Measurements from ENCODE around the gene BMP2. TPM values are rescaled to one million over a fixed set of nuclear protein-coding genes. Genes with fewer than 3 reads are reported as not detected.

The BMP2 gene
- 0.32 TPM for polyA plus RNA-seq (2013, experiment 1 of 2; ENCODE audit: insufficient read length)
- polyA plus RNA-seq (2013, experiment 2 of 2; ENCODE audit: insufficient read length), result 0.31 TPM

DNA sequence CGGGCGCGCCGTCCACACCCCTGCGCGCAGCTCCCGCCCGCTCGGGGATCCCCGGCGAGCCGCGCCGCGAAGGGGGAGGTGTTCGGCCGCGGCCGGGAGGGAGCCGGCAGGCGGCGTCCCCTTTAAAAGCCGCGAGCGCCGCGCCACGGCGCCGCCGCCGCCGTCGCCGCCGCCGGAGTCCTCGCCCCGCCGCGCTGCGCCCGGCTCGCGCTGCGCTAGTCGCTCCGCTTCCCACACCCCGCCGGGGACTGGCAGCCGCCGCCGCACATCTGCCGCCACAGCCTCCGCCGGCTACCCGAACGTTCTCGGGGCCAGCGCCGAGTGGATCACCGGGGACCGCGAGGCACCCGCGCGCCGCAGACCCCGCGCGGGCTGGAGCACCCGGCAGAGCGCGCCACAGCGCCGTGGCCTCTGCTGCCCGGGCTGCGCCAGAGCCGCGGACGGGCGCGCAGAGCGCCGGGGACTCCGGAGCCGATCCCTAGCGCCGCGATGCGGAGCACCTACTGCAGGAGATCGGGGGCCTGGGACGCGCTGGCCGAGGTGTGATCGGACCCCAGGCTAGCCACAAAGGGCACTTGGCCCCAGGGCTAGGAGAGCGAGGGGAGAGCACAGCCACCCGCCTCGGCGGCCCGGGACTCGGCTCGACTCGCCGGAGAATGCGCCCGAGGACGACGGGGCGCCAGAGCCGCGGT is at the start of gene BMP2:
Gene BMP2, plus strand, starts transcription at position 151 of the 692 bp plus-strand sequence. CDS start 2,441 bp downstream, outside the sequence.
- peak; percentile 61 for DNase-seq

DNA sequence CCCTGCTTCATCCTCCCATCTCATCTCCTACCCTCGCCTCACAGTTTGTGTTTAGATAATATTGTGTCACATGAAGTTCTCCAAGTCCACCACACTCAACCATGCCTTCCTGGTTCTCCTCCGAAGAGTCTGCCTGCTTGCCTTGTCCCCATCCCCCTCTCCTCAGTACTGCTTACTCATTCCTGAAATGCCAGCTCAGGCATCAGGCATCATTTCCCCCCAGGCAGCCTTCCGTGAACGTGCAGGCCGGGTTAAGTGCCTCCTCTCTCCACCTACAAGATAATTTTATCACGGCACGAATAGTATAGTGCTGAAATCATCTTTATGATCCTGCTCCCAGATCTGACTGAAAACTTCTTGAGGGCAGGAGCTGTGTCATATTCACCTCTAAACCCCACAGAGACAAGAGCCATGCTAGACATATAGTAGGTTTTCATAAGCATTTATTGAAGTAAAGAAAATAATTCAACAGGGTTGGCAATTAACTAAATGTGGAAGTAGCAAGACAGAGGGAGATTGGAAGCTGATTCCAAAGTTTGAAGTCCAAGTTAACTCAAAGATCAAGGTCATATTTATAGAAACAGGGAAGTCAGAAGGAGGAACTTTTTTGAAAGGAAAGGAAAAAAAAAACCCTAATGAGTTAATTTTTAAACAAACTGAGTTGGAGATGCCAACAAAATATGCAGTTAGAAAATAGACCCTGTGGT is 48.7 kb upstream of the BMP2 start:
- peak; percentile 41 for DNase-seq

DNA sequence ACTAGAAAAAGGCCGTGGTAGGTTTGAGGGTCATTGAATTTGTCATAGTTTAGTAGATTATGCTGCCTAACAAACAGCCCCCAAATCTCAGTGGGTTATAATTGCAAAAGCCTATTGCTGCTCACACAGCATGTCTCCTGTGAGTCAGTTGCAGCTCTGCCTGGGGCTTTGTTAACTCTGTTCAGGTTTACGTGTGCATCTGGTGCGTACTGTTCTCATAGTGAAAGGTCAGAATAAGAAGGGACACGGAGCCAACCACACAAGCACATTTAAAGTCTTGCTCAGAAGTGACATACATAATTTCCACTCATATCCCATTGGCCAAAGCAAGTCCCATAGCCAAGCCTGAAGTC is 48.1 kb upstream of the BMP2 start:
- no peak for DNase-seq

DNA sequence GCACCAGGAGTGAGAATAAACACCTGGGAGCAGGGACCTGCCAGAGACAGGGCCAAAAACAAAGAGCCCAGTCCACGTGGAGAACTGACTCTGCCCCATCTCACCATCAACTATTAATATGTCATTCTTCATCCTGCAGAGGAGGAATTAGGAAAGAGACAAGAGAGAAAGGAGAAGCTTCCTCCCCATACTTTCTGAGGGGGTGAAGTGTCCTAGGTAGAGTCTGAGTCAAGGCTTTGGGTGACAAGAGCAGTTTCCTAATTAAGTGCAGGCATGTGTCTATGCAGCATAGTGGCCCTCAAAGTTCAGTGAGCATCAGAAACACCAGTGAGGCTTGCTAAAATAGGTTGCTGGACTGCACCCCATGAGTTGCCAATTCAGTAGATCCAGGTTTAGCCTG is 40.7 kb upstream of the BMP2 start:
- no peak for DNase-seq

DNA sequence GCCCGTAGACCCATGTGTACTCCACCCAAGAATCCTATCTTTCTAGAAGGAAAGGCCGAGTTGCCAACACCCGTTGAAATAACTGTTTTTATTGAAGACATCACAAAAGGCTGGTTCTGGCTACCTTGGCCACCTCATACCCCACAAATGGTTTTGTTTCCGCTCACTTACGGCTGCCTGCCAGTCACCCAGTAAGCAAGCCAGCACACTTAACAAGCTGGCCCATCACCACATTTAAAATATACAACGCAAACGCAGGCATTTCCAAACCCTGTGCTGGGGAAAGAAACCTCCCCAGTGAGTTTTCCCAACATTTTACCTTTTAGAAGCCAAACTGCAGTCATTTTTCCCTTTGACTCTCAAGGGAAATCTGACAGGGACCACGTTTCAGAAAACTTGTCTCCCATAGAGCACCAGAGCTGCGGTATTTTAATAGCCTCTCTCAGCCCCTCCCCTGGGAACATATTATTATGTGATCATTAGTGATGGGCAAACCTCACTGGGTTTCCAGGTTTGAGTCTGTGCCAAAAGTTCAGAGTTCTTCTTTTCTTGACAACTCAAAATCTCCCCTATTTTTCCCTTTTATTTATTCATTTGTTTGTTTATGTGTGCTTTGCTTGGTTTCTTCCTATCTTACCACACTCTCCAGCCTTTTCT is 36.7 kb upstream of the BMP2 start:
- no peak for DNase-seq

DNA sequence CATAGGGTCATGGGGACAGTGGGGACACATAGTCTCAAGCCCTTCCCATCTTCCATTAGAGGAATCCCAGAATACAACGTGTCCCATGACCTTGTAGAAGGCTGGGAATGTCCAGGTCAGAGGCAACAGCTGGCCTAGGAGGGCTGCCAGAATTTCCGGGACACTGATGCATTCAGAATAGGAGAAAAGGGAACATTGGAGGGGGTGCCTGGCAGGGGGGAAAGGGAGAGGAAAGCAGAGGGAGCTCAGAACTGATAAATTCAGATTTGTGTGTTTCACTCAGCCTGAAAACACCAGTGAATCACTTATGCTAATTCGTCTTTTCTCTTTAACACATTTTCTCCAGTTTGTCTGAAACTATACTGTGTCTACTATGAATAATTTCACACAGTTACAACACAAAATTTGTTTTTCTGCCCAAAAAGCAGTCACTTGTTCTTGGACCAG is 35.5 kb upstream of the BMP2 start:
- DNase-seq, result no peak

DNA sequence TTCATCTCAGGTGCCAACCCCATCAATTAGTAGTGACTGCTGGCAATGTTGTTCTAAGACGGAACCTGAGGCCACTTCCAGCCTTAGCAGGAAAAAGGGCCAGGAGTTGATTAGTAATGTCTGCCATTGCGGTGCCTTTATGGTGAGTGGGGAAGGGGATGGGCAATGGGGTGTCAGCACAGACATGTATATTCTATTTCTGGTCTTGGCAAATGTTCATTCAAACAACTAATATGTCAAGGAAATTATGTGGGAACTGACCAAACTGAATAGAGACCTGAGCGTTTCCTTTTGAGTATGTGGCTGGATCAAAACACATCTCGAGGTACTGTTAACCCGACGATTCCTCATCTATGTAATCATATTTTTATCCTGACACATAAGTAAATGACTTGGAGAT is 34.6 kb upstream of the BMP2 start:
- no peak for DNase-seq

DNA sequence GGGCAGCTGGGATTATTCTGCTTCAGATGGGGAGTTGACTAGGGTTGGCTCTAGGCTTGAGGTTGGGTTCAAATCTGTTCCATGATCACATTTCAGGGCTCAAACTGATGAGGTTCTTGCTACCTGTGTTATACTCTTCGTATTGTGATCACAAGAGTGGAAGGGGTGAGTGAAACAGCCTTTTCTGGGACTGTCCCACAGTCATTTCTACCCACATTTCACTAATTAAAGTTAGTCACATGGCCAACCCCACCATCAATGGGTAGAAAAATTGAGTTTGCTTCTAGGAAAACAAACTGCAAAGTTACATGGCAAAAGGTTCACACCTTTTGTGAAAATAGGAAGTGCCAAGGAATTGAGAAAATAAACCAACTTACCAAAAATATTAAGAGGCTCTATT is 33.5 kb upstream of the BMP2 start:
- DNase-seq, result no peak

DNA sequence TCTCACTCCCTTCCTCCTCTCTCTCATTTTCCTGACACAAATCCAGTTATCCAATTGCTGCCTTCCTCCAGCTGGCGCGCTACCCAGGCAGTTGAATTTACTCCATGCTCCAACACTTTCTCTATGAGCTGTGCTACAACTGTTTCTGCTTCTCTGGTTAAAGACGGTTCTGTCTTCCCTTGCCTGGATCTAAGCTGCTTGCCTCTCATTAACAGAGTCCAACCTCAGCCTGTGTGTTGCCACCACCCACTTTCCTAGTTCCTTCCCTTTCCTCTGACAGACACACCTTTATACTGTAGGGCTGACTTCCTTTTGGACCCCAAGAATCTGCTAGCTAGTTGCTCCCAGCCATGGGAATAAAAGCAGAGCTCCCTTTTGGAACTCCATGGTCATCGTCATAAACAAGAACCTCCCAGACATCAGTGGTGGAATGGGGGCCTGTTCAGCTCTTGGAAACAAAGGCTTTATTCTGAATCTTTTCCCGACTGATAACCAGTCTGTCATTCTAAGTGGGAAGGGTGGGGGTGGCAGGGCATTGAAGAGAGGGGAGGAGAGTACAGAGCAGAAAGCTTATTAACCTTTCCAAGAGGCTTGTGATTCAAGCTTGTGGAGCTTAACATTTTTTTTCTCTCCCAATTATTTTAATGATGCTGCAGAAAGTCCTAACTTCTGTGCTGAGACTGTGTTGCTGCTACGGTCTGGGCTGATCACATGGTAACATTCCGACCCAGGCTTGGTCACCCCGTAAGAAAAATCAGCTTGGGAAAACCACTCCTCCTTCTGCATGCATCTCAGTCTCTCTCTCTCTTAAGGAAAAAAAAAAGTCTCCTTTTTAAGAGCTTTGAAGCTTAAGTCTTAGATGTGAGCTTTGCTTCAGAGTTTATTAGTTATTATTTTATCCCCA is 31.3 kb upstream of the BMP2 start:
- DNase-seq, result peak; percentile 2

DNA sequence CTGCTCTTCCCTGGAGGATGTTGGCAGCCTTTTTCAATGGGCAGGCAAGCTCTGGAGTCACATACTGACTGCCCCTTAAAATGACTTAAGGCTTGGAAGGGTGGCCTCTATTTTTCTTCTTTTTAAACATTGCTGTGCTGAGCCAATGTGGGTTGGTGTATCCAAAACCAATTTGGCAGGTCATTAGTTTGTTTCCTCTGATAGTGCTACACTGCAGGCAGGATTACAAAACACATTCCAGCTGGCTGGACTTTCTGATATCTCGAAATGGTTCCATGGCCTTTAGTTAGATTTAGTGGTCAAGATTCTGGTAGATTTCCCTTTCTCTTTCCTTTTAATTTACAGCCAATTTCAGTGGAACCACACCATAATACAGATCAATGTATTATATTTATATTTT is 28.1 kb upstream of the BMP2 start:
- no peak for DNase-seq

DNA sequence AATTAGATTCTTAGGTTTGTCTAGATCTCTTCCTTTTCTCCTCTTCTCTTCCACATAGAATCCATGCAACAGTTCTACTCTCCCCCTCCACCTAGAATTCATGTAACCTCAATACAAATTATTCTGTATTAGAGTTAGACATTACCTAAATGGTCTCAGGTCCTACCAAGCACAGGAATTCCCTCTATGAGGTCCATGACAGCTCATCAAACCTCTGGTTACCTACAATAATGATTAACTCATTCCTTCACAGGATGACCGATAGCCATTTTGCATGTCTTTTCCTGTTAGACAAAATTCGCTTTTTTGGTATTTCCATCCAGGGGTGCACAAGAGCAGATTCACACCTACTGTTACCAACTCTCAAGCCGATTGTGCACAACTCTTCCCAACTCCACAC is 27.4 kb upstream of the BMP2 start:
- DNase-seq, result no peak

DNA sequence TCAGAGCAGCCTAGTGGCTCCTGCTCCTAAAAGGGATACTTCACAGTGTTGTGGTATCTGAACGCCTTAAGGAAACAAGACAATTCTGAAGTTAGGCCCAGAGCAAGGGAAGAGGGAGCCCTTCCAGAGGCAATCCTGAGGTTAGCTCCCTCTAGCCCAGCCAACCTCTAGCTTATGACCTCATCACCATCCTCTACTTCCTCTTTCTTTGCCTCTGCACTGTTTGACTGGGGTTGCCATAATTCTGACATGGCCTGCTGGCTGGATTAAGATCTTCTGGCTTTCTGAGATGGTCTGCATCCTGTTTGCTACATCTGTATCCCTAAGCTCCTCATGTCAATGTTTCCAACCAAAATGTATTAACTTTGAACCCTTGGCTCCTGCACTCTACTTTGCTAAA is 23.3 kb upstream of the BMP2 start:
- DNase-seq, result no peak

DNA sequence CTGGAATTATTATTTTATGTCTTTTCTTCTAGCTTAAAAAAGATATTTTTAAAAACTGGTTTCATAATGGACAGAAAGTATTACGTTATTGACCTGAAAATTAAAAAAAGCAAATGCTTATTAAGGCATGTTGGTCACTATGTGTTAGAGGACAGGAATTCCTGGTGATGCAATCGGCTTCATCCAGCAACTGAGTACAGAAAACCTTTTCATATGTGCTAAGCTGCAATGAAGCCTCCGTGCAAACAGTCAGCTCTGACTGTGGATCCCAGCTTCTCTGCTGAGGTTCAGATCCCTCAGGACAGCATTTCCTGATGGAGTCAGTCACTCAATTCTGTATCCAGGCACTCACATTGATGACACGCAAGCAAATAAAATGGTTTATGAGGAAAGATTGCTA is 22.7 kb upstream of the BMP2 start:
- DNase-seq, result no peak

DNA sequence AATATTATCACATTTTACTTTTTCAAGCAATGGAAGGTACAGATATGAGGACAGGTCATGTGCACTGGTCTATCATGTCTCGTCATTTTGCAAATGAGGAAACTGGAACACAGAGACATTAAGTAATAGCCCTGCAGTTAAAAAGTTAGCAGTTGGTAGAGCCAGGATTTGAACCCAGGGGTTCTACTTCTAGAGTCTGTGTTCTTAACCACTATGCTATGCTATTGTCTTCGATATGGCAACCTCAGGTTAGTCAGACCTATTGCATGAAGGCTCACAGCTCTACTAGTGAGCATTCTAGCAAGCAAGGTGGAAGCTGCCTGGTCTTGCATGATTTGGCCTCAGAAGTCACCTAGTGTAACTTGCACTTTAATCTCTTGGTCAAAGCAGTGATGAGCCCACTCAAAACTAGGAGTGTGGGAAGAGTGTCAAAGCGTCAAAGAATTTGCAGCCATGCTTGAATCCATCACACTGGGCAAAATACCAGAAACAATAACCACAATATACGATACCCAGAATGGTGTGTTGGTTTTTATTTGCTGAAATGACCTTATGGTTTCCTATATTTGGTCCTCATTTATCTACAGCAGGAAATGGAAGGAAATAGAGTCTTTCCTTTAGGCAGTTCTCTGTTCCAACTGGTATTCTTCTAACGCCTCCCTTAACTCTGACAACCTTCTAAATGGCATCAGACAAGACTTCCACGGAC is 20.4 kb upstream of the BMP2 start:
- DNase-seq, result no peak

DNA sequence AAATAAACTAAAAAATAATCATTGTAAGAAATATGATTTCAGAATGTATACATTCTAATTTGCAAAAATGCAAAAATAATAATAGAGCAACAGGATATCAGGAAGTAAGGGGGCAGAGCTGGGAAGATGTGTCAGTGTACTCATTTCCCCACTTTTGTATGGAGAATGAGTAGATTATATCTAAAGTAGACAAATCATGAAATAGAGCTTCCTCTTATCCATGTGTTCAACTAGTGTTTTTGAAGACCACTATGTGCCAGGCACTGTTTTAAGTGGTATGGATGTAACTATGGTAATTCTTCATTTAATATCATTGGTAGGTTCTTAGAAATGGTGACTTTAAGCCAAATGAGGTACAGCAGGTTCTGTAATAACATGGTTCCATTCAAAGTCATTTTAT is 17.0 kb upstream of the BMP2 start:
- no peak for DNase-seq

DNA sequence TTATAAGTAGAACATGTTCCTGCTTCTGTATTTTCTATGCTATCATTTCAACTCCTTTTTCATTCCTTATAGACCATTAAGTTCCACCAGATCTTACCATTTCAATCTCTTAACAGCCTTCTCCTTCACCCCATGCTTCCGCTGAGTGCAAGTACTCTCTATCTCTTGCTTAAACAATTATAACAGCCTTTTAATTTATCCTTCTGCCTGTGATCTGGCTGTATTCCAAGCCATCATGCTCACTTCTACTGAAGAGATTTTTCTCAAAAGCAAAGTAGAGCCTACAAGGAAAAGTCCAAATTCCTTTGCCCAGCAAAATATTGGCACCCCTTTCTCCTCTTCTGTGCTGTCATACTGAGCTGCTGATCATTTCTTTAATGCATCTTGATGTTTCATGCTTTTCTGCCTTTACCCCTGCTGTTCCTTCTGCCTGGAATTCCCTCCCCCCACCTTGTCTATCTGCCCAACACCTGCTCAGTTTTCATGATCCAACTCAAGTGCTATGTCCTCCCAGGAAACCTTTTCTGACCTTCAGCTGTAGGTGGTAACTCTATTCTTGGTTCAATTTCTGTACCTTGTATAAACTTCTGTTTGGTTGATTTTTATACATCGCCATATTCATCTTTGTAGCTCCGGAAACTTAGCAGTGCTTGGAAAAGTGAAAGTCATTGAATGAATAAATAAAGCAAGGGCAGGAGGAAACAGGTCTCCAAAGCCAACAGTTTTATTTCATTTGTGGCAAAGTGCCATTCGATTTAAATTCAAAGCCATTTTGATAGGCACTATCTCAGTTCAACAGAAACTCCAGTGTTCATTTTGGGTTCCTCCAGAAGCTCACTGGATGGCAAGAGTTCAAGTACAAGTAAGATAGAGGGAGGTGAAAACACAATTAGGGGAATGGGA is 10.5 kb upstream of the BMP2 start:
- DNase-seq, result no peak

DNA sequence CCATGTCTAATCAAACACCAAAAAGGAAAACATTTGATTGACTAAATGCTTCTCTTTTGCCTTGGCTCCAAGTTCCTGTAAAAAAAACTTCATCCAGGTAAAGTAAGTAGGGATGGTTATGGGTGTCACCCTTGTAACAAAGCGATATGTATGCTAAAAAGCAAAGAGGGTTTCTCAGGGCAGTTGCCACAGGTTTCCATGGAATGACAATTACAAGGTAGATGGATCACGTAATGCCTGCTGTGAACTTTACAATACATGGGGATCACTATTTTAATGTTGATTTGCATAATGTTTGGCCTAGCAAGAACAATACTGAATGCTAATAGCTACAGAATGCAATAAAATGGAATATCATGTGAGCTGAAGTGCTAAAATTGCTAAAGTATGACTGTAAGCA is 2.9 kb upstream of the BMP2 start:
- no peak for DNase-seq

DNA sequence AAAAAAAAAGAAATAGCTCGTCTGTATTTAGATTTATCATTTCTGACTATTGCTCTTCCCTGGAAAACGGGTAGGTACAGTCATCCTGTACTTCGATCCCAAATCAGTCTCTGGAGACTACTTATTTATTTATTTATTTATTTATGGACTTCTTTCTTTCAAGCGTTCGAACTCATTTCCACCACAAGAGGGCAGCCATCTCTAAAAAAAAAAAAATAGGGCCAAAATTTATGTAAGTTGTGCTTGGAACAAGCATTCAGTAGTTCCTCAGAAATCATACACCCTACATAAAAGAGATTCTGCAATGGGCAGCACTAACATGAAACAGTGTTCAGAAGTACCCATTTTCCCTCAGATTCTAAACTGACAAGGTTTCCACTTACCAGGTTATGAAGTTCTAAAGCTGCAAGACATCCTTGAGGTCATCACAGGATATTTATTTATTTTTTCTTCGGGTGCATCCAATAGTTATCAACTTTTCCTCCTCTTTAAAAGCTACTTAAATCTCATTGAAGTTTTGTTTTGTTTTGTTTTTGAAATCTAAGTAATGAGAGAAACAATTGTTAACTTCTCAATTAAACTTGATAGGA is 1.9 kb upstream of the BMP2 start:
- peak; percentile 67 for DNase-seq

DNA sequence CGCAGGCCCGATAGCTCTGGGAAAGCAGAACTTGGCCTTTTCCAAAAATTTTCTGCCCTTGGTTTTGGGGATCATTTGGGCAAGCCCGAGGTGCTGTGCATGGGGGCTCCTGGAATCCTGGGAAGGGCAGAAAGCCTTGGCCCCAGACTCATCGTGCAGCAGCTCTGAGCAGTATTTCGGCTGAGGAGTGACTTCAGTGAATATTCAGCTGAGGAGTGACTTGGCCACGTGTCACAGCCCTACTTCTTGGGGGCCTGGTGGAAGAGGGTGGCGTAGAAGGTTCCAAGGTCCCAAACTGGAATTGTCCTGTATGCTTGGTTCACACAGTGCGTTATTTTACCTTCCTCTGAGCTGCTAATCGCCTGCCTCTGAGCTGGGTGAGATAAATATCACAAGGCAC is 1.1 kb upstream of the BMP2 start:
- DNase-seq, result no peak

DNA sequence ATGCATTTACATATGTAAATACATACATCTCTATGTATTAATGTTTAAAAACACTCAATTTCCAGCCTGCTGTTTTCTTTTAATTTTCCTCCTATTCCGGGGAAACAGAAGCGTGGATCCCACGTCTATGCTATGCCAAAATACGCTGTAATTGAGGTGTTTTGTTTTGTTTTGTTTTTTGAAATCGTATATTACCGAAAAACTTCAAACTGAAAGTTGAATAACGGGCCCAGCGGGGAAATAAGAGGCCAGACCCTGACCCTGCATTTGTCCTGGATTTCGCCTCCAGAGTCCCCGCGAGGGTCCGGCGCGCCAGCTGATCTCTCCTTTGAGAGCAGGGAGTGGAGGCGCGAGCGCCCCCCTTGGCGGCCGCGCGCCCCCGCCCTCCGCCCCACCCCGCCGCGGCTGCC is 355 bp upstream of the BMP2 start:
- DNase-seq, result no peak
